ENCODE data around the gene SUGCT.

SUGCT gene

GRCh38 chr7:40890088-40890692, 755.4 kb downstream of the SUGCT start:
- no peak for DNase-seq (ENCODE audit: low spot score in 2 of 2)
- Histone ChIP-seq H3K4me1 (no peaks in the 10 kb centered on the region), H3K27me3 (ENCODE audit: low read depth) (no peaks in the 10 kb centered on the region), H3K36me3 (replicated peaks) (no peaks in the 10 kb centered on the region), H3K4me3 (no peak overlapping the region), H3K9me3 (no peaks in the 10 kb centered on the region)
- in situ Hi-C loops (cut with MboI; ENCODE audit: low sequenced_read_pairs), result no loop called here

- no peaks in the 10 kb centered on the region for H3K9me3 ChIP-seq
- H3K36me3 ChIP-seq (replicated peaks), result no peaks in the 10 kb centered on the region
- no peaks in the 10 kb centered on the region for H3K4me1 ChIP-seq
- H3K27me3 ChIP-seq (ENCODE audit: low read depth), result no peaks in the 10 kb centered on the region
- no peak overlapping the region for H3K4me3 ChIP-seq
- no peak for DNase-seq (ENCODE audit: low spot score in 2 of 2)
- in situ Hi-C loops (cut with MboI; ENCODE audit: low sequenced_read_pairs), result no loop called here
These were observed 756.4 kb downstream of the SUGCT start for GRCh38 chr7:40891232-40891631.

- DNase-seq (ENCODE audit: low spot score in 2 of 2), result no peak
- Histone ChIP-seq H3K9me3 (no peaks in the 10 kb centered on the region), H3K4me1 (no peaks in the 10 kb centered on the region), H3K27me3 (ENCODE audit: low read depth) (no peaks in the 10 kb centered on the region), H3K36me3 (replicated peaks) (no peaks in the 10 kb centered on the region), H3K4me3 (no peak overlapping the region)
- in situ Hi-C loops (cut with MboI; ENCODE audit: low sequenced_read_pairs), result no loop called here
These were observed 764.3 kb downstream of the SUGCT start for GRCh38 chr7:40899151-40899550.

GRCh38 chr7:40899636-40900507, 765.1 kb downstream of the SUGCT start:
- Histone ChIP-seq H3K36me3 (replicated peaks) (no peaks in the 10 kb centered on the region), H3K4me1 (no peaks in the 10 kb centered on the region), H3K4me3 (no peak overlapping the region), H3K9me3 (no peaks in the 10 kb centered on the region), H3K27me3 (ENCODE audit: low read depth) (no peaks in the 10 kb centered on the region)
- in situ Hi-C loops (cut with MboI; ENCODE audit: low sequenced_read_pairs), result no loop called here
- DNase-seq (ENCODE audit: low spot score in 2 of 2), result no peak

GRCh38 chr7:40903872-40904271, 769.1 kb downstream of the SUGCT start:
- no peaks in the 10 kb centered on the region for H3K27me3 ChIP-seq (ENCODE audit: low read depth)
- in situ Hi-C loops (cut with MboI; ENCODE audit: low sequenced_read_pairs), result no loop called here
- no peak overlapping the region for H3K4me3 ChIP-seq
- no peaks in the 10 kb centered on the region for H3K9me3 ChIP-seq
- no peaks in the 10 kb centered on the region for H3K4me1 ChIP-seq
- no peaks in the 10 kb centered on the region for H3K36me3 ChIP-seq (replicated peaks)
- no peak for DNase-seq (ENCODE audit: low spot score in 2 of 2)

GRCh38 chr7:40907286-40907685, 772.5 kb downstream of the SUGCT start:
- Histone ChIP-seq H3K4me3 (no peak overlapping the region), H3K36me3 (replicated peaks) (no peaks in the 10 kb centered on the region), H3K9me3 (no peaks in the 10 kb centered on the region), H3K27me3 (ENCODE audit: low read depth) (no peaks in the 10 kb centered on the region), H3K4me1 (no peaks in the 10 kb centered on the region)
- in situ Hi-C loops (cut with MboI; ENCODE audit: low sequenced_read_pairs), result no loop called here
- DNase-seq (ENCODE audit: low spot score in 2 of 2), result no peak

GRCh38 chr7:40909346-40909980, 774.7 kb downstream of the SUGCT start:
- DNase-seq (ENCODE audit: low spot score in 2 of 2), result no peak
- no peaks in the 10 kb centered on the region for H3K27me3 ChIP-seq (ENCODE audit: low read depth)
- no peaks in the 10 kb centered on the region for H3K36me3 ChIP-seq (replicated peaks)
- no peaks in the 10 kb centered on the region for H3K9me3 ChIP-seq
- in situ Hi-C loops (cut with MboI; ENCODE audit: low sequenced_read_pairs), result no loop called here
- no peak overlapping the region for H3K4me3 ChIP-seq
- H3K4me1 ChIP-seq, result no peaks in the 10 kb centered on the region

Measured in HAP-1 (cell line).